NT2/D1 (cell line): ENCODE results near the gene MGA.

Source experiments
- DNase-seq: peaks from one replicate; pipeline ENCODE4 v3.0.0-alpha.2; 2011; ENCODE audit warnings: low read depth, low spot score
- H3K27me3 ChIP-seq: 2 replicates; pipeline ENCODE4 v1.6.0; 2011; ENCODE audit warnings: mild to moderate bottlenecking; ENCODE audit not compliant: insufficient read length, insufficient read depth
- H3K36me3 ChIP-seq: 2 replicates; pipeline ENCODE4 v1.6.1; 2011; ENCODE audit warnings: mild to moderate bottlenecking, low read length, mixed read lengths; ENCODE audit not compliant: insufficient read depth, insufficient read length
- H3K4me1 ChIP-seq: 2 replicates; pipeline ENCODE4 v1.5.1; 2011; ENCODE audit not compliant: insufficient read depth, insufficient read length
- H3K4me3 ChIP-seq: 2 replicates; pipeline ENCODE4 v1.5.1; 2011; ENCODE audit warnings: low read depth; ENCODE audit not compliant: insufficient read length
- H3K9ac ChIP-seq: 2 replicates; pipeline ENCODE4 v1.6.0; 2011; ENCODE audit warnings: low read depth; ENCODE audit not compliant: insufficient read length
- H3K9me3 ChIP-seq: 2 replicates; pipeline ENCODE4 v1.5.1; 2011; ENCODE audit warnings: mild to moderate bottlenecking, low read length; ENCODE audit not compliant: insufficient read depth
- SUZ12 ChIP-seq: IDR thresholded peaks from 2 replicates; pipeline ENCODE4 v1.6.1; 2011; ENCODE audit not compliant: insufficient read length, insufficient read depth; ENCODE audit errors: extremely low read depth
- YY1 ChIP-seq: IDR thresholded peaks from 2 replicates; pipeline ENCODE4 v1.6.1; 2011; ENCODE audit not compliant: insufficient read length, insufficient read depth
- ZNF274 ChIP-seq: IDR thresholded peaks from 2 replicates; pipeline ENCODE4 v1.6.1; 2011; ENCODE audit warnings: mild to moderate bottlenecking, low read depth, low read length

MGA gene

DNA sequence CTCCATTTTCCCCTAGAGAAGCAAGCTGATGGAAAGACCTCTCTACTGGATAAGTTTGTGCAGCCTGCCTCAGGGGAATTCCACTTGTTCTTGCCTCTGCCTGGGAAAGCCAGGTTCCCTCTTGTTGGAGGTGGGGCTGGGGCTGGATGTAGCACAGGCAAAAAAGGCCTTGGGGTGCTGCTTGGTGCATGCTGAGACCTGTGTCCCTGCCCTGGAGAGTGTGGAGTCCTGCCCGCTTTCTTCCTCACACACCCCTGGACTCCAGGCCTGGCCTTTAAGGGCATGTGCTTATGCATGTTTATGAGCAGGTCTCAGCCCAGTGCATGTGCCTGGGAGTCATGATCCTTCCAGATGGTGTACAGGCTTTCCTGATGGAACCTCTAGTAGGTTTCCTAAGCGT lies 144.2 kb downstream of the MGA start:
- no peak overlapping the region for H3K9ac ChIP-seq
- H3K27me3 ChIP-seq: no peaks in the 10 kb centered on the region
- DNase-seq: no peak

DNA sequence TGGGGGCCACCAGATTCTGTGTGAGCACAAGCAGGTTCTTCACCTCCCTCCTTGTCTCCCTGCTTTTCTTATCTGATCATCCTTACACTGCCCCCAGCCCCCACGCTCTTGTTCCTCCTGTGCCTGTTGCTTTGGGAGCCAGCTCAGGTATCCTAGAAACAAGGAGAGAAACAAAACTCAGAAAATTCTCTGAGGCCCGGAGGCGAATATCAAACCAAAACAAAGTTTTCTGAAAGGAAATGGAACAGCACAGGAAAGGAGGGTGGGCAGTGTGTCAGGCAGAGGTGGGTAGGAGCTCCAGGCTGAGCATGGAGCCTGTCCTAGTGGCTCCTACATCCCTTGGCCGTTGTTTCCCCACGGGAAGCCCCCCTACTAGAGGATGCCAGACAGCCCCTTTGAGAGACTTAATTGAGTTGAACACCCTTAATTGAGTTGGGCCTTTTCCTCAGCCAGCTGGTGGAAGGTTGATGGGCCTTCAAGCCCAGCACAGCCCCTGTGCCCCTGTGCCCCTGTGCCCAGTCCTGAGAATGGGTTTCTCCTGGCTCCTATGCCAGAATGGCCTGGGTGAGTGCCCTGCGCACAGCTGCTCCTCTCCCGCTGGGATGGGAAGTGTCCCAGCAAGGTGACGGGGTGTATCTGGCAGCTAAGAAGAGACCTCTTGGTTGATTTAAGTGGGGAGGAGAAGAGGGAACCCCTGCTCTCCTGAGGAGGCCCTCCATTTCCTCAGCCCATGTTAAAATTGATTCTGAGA lies 144.9 kb downstream of the MGA start:
- no peaks in the 10 kb centered on the region for H3K36me3 ChIP-seq
- TF ChIP-seq ZNF274 (no peak), SUZ12 (no peak), YY1 (no peak)
- peaks cover 13% of the 10 kb centered on the region for H3K4me1 ChIP-seq
- DNase-seq: no peak
- no peaks in the 10 kb centered on the region for H3K27me3 ChIP-seq
- no peak overlapping the region for H3K4me3 ChIP-seq
- H3K9me3 ChIP-seq: no peaks in the 10 kb centered on the region; the same call in 1 of the 2 replicates
- no peak overlapping the region for H3K9ac ChIP-seq

More for the DNA sequence above, 144.2 kb downstream of the MGA start:
- TF ChIP-seq SUZ12: no peak
- no peak for TF ChIP-seq YY1
- TF ChIP-seq ZNF274: no peak
- Histone ChIP-seq H3K4me3 (no peak overlapping the region), H3K9me3 (no peaks in the 10 kb centered on the region; the same call in 1 of the 2 replicates), H3K4me1 (peaks cover 8% of the 10 kb centered on the region), H3K36me3 (no peaks in the 10 kb centered on the region)

- H3K4me3 ChIP-seq: no peak overlapping the region
- H3K36me3 ChIP-seq: no peaks in the 10 kb centered on the region
- peaks cover 13% of the 10 kb centered on the region for H3K4me1 ChIP-seq
- H3K27me3 ChIP-seq: no peaks in the 10 kb centered on the region
- H3K9ac ChIP-seq: no peak overlapping the region
- DNase-seq: no peak
- TF ChIP-seq ZNF274: no peak
- no peak for TF ChIP-seq YY1
- TF ChIP-seq SUZ12: no peak
- H3K9me3 ChIP-seq: no peaks in the 10 kb centered on the region; the same call in 1 of the 2 replicates
Observed at GRCh38 chr15:41805711-41806110, 145.5 kb downstream of the MGA start.

DNA sequence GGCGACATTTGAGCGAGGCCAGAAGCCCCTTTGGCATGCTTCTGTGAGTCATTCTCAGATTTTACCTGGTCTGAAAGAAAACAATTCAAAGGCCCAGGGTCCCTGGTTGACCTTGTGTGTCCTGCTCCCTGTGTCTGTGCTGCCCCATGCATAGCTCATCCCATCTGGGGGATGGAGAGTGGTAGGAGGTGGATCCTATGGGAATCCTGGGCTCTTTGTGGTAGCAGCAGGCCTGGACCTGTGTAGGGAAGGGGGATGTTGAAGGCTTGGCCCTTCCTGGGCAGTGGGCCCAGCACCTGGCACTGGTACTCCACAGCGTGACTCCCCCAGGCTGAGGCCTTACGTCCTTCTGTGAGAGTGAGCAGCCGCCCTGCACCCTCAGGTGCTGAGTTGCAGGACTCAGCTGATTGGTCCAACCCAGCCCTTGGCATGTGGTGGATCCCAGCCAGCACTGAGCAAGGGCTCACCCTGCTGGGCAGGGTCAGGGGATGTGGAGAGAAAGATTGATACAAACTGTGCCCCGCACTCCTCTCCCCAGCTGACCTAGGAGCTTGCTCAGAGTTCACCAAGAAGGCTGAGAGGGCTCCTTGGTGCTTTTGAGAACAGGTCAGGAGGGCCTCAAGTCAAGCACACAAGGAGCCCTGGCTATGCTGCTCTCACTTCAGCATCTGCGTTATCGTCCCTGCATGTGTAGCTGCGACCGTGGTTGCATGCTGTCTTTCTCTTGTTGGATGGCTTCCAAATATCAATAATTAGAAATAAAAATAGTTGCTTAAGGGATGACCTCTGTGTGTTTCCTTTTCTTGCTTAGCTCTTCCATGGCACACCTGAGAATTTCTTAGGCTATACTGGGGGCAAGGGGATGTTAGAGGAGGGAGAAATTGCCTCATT lies 146.3 kb downstream of the MGA start:
- TF ChIP-seq YY1 (no peak), ZNF274 (no peak), SUZ12 (no peak)
- H3K9ac ChIP-seq: no peak overlapping the region
- DNase-seq: no peak
- H3K36me3 ChIP-seq: no peaks in the 10 kb centered on the region
- peaks cover 13% of the 10 kb centered on the region for H3K4me1 ChIP-seq
- H3K4me3 ChIP-seq: no peak overlapping the region
- no peaks in the 10 kb centered on the region for H3K27me3 ChIP-seq
- no peaks in the 10 kb centered on the region; the same call in 1 of the 2 replicates for H3K9me3 ChIP-seq

DNA sequence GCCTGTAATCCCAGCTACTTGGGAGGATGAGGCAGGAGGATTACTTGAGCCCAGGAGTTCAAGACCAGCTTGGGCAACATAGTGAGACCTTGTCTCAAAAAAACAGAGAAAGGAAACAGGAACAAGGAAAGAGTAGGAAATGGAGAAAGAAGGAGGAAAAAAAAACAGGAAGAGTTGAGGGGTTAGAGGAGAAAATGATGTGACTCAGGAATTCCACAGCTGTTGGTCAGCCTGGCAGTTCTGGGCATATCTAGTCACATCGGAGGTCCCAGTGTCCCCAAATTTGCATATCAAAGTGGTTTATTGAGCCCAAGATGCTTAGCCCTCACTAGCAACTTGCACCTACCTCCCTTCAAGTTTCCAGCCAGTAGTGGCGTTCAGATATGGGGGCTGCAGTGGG lies 148.9 kb downstream of the MGA start:
- Histone ChIP-seq H3K27me3 (no peaks in the 10 kb centered on the region), H3K9me3 (no peaks in the 10 kb centered on the region), H3K36me3 (peaks cover 9% of the 10 kb centered on the region), H3K4me3 (no peak overlapping the region), H3K9ac (no peak overlapping the region), H3K4me1 (peaks cover 13% of the 10 kb centered on the region)
- no peak for TF ChIP-seq SUZ12
- no peak for DNase-seq

DNA sequence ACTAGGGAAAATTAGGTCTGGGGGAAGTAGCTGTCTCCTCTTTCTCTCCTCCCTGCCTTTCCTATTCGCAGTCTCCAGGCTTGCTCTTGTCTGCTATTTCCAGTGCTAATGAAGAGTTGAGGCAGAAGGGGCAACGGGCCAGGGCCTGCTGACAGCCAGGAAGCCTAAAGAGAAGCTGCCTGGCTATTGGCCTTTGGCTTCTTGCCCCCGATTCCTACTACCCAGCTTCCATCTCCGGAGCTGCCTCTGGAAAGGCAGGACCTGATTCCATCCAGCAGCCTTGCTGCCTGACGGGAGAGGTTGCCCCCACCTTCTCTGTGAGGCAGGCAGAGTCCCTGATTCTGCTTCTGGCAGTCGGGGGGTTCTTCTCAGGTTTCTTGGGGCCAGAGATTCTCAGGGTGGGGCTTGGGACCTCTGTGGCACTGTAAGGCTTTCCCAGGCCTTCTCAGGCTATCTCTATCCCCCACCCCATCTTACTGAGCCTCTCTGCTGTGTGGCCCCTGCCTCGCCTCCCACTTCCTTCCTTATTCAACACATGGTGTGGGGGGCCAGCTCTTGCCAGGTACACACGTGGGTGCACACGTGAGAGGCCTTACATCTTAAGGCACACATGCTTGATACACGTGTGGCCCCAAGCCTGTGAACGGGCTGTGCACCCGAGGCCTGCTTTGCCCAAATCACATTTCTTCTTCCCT lies 149.5 kb downstream of the MGA start:
- no peak for DNase-seq
- Histone ChIP-seq H3K9me3 (no peaks in the 10 kb centered on the region), H3K27me3 (no peaks in the 10 kb centered on the region), H3K4me3 (no peak overlapping the region), H3K9ac (no peak overlapping the region), H3K4me1 (peaks cover 12% of the 10 kb centered on the region), H3K36me3 (peaks cover 9% of the 10 kb centered on the region)
- TF ChIP-seq YY1 (no peak), SUZ12 (no peak), ZNF274 (no peak)

DNA sequence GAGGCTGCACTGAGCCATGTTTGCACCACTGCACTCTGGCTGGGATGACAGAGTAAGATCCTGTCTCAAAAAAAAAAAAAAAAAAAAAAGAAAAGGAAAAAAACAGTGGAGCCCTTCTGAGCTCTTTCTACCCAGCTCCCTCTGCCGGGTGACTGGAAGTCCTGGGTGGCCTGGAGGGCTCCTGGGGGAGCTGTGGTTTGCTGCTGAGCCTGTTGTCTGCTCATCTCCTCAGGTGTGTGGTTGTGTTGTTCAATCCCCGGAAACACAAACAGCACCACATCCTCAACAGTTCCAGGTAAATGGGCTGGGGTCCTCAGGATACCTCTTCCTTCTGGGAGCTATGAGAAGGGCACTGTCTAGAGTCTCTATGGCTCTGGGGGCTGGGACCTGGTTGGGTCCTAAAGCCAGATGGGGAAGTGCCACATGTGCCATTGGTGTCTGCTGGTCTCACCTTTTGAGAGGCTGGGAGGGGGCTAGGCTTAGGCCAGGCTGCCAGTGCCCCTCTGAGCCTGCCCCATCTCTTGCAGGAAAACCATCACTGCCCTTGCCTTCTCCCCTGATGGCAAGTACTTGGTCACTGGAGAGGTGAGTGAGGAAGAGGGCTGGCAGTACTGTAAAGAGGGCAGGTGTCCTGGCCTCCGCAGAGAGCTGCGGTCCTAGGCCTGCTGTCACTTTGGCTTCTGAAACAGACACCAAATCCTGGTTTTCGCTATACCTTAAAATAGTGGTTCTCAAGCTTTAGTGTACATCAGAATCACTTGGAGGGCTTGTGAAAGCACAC lies 150.6 kb downstream of the MGA start:
- TF ChIP-seq ZNF274: no peak
- TF ChIP-seq YY1: no peak
- TF ChIP-seq SUZ12: no peak

More for the DNA sequence above, 150.6 kb downstream of the MGA start:
- Histone ChIP-seq H3K4me1 (peaks cover 12% of the 10 kb centered on the region), H3K27me3 (no peaks in the 10 kb centered on the region), H3K9ac (no peak overlapping the region), H3K36me3 (peaks cover 13% of the 10 kb centered on the region), H3K9me3 (no peaks in the 10 kb centered on the region), H3K4me3 (no peak overlapping the region)
- no peak for DNase-seq
